ENCODE data around the gene MLXIP. TPM values are rescaled to one million over a fixed set of nuclear protein-coding genes. Genes with fewer than 3 reads are reported as not detected.

MLXIP gene
- total and polyA plus RNA-seq, 2 of the 4 experiments (the other 2 are of a cell fraction): 2.7 to 10.8 TPM

- CTCF ChIA-PET: no interaction called here
- POLR2A ChIA-PET (ENCODE audit: unreplicated experiment): no interaction called here
These were observed 81.3 kb downstream of the MLXIP start for GRCh38 chr12:122159882-122160281.

More at GRCh38 chr12:122159882-122160281, 81.3 kb downstream of the MLXIP start:
- Histone ChIP-seq H2BK15ac (ENCODE audit: low read depth, low read length) (no peak overlapping the region), H2AK5ac (ENCODE audit: low read depth, low read length) (no peak overlapping the region), H4K20me1 (ENCODE audit: insufficient read depth, low read length) (no peaks in the 10 kb centered on the region), H4K91ac (ENCODE audit: insufficient read depth, low read depth, low read length) (no peak overlapping the region), H3K79me1 (ENCODE audit: low read depth in 1 of 2, low read length in 2 of 2) (no peaks in the 10 kb centered on the region), H3K27ac (ENCODE audit: insufficient read depth, low read length) (no peak overlapping the region), H2BK120ac (ENCODE audit: low read depth, low read length) (no peak overlapping the region), H3K14ac (replicated peaks; ENCODE audit: low read depth, low read length) (no peak overlapping the region), H3K9me3 (ENCODE audit: control insufficient read depth, insufficient read depth, low read length) (no peaks in the 10 kb centered on the region), H3K36me3 (ENCODE audit: control insufficient read depth, insufficient read depth, low read length) (no peaks in the 10 kb centered on the region), H4K5ac (ENCODE audit: low read depth, low read length) (no peak overlapping the region), H3K9me1 (ENCODE audit: insufficient read depth, low read length) (no peaks in the 10 kb centered on the region), H3K4me3 (ENCODE audit: insufficient read depth, low read depth, low read length) (no peak overlapping the region), H2AFZ (replicated peaks; ENCODE audit: low read length, poor library complexity) (no peak overlapping the region), H3K23ac (ENCODE audit: low read depth, low read length) (no peak overlapping the region), H3K18ac (ENCODE audit: low read depth, low read length) (no peak overlapping the region), H2BK20ac (ENCODE audit: low read depth, low read length) (no peak overlapping the region), H4K8ac (ENCODE audit: low read depth in 2 of 2, low read length in 2 of 2) (no peak overlapping the region), H3K4ac (ENCODE audit: low read depth, low read length) (no peak overlapping the region), H3K4me1 (ENCODE audit: control insufficient read depth, insufficient read depth, low read length) (no peaks in the 10 kb centered on the region), H2AK9ac (replicated peaks; ENCODE audit: low read depth, low read length, poor library complexity) (no peak overlapping the region), H3K27me3 (ENCODE audit: control insufficient read depth, insufficient read depth, low read length) (peaks cover 7% of the 10 kb centered on the region), H2BK5ac (ENCODE audit: low read depth, low read length, poor library complexity, severe bottlenecking) (no peak overlapping the region), H3K56ac (ENCODE audit: extremely low read depth, insufficient read depth, low read length) (no peak overlapping the region), H3K4me2 (ENCODE audit: low read depth, low read length) (no peak overlapping the region), H3K9ac (ENCODE audit: low read depth, low read length) (no peak overlapping the region)
- ATAC-seq (ENCODE audit: low read depth) (no peak), DNase-seq (no peak)
- intact Hi-C loops (cut with micrococcal nuclease) (no loop called here), dilution Hi-C loops (cut with HindIII; ENCODE audit: low sequenced_read_pairs, unreplicated experiment) (no loop called here), in situ Hi-C loops (cut with MboI; ENCODE audit: low sequenced_read_pairs) (no loop called here)
- no CpG with 5 or more reads among the region's 4 CpGs for WGBS, 2 experiments (ENCODE audit: extremely low coverage in 2 of 2, insufficient read length in 1 of 2)
- TF ChIP-seq SMC3 (IDR thresholded peaks at IDR 0.05; ENCODE audit: low read depth, low read length): no peak
- no peak for TF ChIP-seq BHLHE40 (IDR thresholded peaks at IDR 0.05; ENCODE audit: low read depth, low read length)
- no peak for TF ChIP-seq MXI1 (IDR thresholded peaks at IDR 0.05; ENCODE audit: borderline replicate concordance, low read depth, low read length)
- TF ChIP-seq RFX5 (IDR thresholded peaks at IDR 0.05; ENCODE audit: low read depth, low read length): no peak
- TF ChIP-seq, protein P1, sequence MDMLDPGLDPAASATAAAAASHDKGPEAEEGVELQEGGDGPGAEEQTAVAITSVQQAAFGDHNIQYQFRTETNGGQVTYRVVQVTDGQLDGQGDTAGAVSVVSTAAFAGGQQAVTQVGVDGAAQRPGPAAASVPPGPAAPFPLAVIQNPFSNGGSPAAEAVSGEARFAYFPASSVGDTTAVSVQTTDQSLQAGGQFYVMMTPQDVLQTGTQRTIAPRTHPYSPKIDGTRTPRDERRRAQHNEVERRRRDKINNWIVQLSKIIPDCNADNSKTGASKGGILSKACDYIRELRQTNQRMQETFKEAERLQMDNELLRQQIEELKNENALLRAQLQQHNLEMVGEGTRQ (IDR thresholded peaks at IDR 0.05; ENCODE audit: low read depth, low read length): no peak
- no peak for TF ChIP-seq CEBPB (IDR thresholded peaks at IDR 0.05; ENCODE audit: low read depth, low read length)
- TF ChIP-seq, protein P2, sequence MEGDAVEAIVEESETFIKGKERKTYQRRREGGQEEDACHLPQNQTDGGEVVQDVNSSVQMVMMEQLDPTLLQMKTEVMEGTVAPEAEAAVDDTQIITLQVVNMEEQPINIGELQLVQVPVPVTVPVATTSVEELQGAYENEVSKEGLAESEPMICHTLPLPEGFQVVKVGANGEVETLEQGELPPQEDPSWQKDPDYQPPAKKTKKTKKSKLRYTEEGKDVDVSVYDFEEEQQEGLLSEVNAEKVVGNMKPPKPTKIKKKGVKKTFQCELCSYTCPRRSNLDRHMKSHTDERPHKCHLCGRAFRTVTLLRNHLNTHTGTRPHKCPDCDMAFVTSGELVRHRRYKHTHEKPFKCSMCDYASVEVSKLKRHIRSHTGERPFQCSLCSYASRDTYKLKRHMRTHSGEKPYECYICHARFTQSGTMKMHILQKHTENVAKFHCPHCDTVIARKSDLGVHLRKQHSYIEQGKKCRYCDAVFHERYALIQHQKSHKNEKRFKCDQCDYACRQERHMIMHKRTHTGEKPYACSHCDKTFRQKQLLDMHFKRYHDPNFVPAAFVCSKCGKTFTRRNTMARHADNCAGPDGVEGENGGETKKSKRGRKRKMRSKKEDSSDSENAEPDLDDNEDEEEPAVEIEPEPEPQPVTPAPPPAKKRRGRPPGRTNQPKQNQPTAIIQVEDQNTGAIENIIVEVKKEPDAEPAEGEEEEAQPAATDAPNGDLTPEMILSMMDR (conservative IDR thresholded peaks at IDR 0.05; ENCODE audit: low read depth, low read length): no peak
- TF ChIP-seq, protein P3, sequence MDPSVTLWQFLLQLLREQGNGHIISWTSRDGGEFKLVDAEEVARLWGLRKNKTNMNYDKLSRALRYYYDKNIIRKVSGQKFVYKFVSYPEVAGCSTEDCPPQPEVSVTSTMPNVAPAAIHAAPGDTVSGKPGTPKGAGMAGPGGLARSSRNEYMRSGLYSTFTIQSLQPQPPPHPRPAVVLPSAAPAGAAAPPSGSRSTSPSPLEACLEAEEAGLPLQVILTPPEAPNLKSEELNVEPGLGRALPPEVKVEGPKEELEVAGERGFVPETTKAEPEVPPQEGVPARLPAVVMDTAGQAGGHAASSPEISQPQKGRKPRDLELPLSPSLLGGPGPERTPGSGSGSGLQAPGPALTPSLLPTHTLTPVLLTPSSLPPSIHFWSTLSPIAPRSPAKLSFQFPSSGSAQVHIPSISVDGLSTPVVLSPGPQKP (IDR thresholded peaks at IDR 0.05; ENCODE audit: borderline replicate concordance, low read depth, low read length): no peak
- TF ChIP-seq MAZ (IDR thresholded peaks at IDR 0.05; ENCODE audit: borderline replicate concordance, low read depth, low read length): no peak
- TF ChIP-seq POLR2A (IDR thresholded peaks at IDR 0.05; ENCODE audit: low read depth, low read length): no peak
- TF ChIP-seq CHD1 (IDR thresholded peaks at IDR 0.05; ENCODE audit: low read depth, low read length): no peak
- no peak for TF ChIP-seq NFE2L2 (IDR thresholded peaks at IDR 0.05; ENCODE audit: low read depth, low read length)
- TF ChIP-seq FOS (IDR thresholded peaks at IDR 0.05; ENCODE audit: low read depth, low read length): no peak
- no peak for TF ChIP-seq RAD21 (IDR thresholded peaks at IDR 0.05; ENCODE audit: low read length)
- TF ChIP-seq RCOR1 (IDR thresholded peaks at IDR 0.05; ENCODE audit: insufficient replicate concordance, low read length): no peak
- no peak for TF ChIP-seq MAFK (IDR thresholded peaks at IDR 0.05; ENCODE audit: low read depth, low read length)
- no TSS peak for BruUV-seq (replicated peaks)

Measured in IMR-90 (cell line).